ENCODE results near the gene GPR4.

- no peak for TF ChIP-seq CTCF (IDR thresholded peaks at IDR 0.05; ENCODE audit: poor library complexity, severe bottlenecking)
- no peak for TF ChIP-seq EZH2 (IDR thresholded peaks at IDR 0.05; ENCODE audit: borderline replicate concordance, insufficient read depth, low read length, poor library complexity, severe bottlenecking)
- no peak for TF ChIP-seq EP300 (conservative IDR thresholded peaks at IDR 0.05; ENCODE audit: poor library complexity, severe bottlenecking)
- TF ChIP-seq TAF1 (IDR thresholded peaks at IDR 0.05; ENCODE audit: low read depth) = no peak
These were observed 19.4 kb upstream of the GPR4 start for GRCh38 chr19:45621389-45621788.
